ENCODE results near the gene TBC1D22A.

TBC1D22A gene

GRCh38 chr22:47199979-47200272 is 437.5 kb downstream of the TBC1D22A start:
- no peak for ATAC-seq
- TF ChIP-seq CSDC2 (CRISPR knock-in tag; IDR thresholded peaks at IDR 0.05) (no peak), SNAI2 (CRISPR knock-in tag; IDR thresholded peaks at IDR 0.05) (no peak), BACH2 (CRISPR knock-in tag; IDR thresholded peaks at IDR 0.05; ENCODE audit: borderline replicate concordance) (no peak), ZFP3 (CRISPR knock-in tag; IDR thresholded peaks at IDR 0.05) (no peak), ISL1 (CRISPR knock-in tag; IDR thresholded peaks at IDR 0.05) (no peak), RARB (CRISPR knock-in tag; IDR thresholded peaks at IDR 0.05) (no peak), ZNF70 (CRISPR knock-in tag; IDR thresholded peaks at IDR 0.05) (no peak), TSHZ2 (CRISPR knock-in tag; IDR thresholded peaks at IDR 0.05) (no peak), TCF4 (CRISPR knock-in tag; IDR thresholded peaks at IDR 0.05; ENCODE audit: borderline replicate concordance) (no peak), TOX (CRISPR knock-in tag; IDR thresholded peaks at IDR 0.05; ENCODE audit: borderline replicate concordance) (no peak), ZC3H10 (CRISPR knock-in tag; IDR thresholded peaks at IDR 0.05) (no peak)

- TF ChIP-seq CSDC2 (CRISPR knock-in tag; IDR thresholded peaks at IDR 0.05) (no peak), OSR1 (CRISPR knock-in tag; IDR thresholded peaks at IDR 0.05) (no peak), BACH2 (CRISPR knock-in tag; IDR thresholded peaks at IDR 0.05; ENCODE audit: borderline replicate concordance) (no peak), PATZ1 (CRISPR knock-in tag; IDR thresholded peaks at IDR 0.05; ENCODE audit: borderline replicate concordance) (no peak), ARNTL (CRISPR knock-in tag; IDR thresholded peaks at IDR 0.05; ENCODE audit: borderline replicate concordance, low read depth) (no peak), ISL1 (CRISPR knock-in tag; IDR thresholded peaks at IDR 0.05) (no peak)
- no peak for ATAC-seq
These were observed 438.0 kb downstream of the TBC1D22A start for GRCh38 chr22:47200273-47201051.

GRCh38 chr22:47201186-47201995 is 438.9 kb downstream of the TBC1D22A start:
- no peak for TF ChIP-seq TSHZ2 (CRISPR knock-in tag; IDR thresholded peaks at IDR 0.05)
- TF ChIP-seq ESRRG (CRISPR knock-in tag; IDR thresholded peaks at IDR 0.05): no peak
- no peak for TF ChIP-seq RARB (CRISPR knock-in tag; IDR thresholded peaks at IDR 0.05)
- TF ChIP-seq BACH2 (CRISPR knock-in tag; IDR thresholded peaks at IDR 0.05; ENCODE audit: borderline replicate concordance): no peak
- no peak for TF ChIP-seq PPARA (CRISPR knock-in tag; IDR thresholded peaks at IDR 0.05; ENCODE audit: borderline replicate concordance)
- TF ChIP-seq TCF4 (CRISPR knock-in tag; IDR thresholded peaks at IDR 0.05; ENCODE audit: borderline replicate concordance): no peak
- no peak for ATAC-seq

GRCh38 chr22:47201996-47202818 is 439.8 kb downstream of the TBC1D22A start:
- ATAC-seq: no peak
- TF ChIP-seq PPARA (CRISPR knock-in tag; IDR thresholded peaks at IDR 0.05; ENCODE audit: borderline replicate concordance) (no peak), BACH2 (CRISPR knock-in tag; IDR thresholded peaks at IDR 0.05; ENCODE audit: borderline replicate concordance) (no peak), ESRRG (CRISPR knock-in tag; IDR thresholded peaks at IDR 0.05) (no peak), ARNTL (CRISPR knock-in tag; IDR thresholded peaks at IDR 0.05; ENCODE audit: borderline replicate concordance, low read depth) (no peak), PATZ1 (CRISPR knock-in tag; IDR thresholded peaks at IDR 0.05; ENCODE audit: borderline replicate concordance) (no peak), RARB (CRISPR knock-in tag; IDR thresholded peaks at IDR 0.05) (no peak), ZC3H10 (CRISPR knock-in tag; IDR thresholded peaks at IDR 0.05) (no peak), ISL1 (CRISPR knock-in tag; IDR thresholded peaks at IDR 0.05) (no peak), CREB5 (CRISPR knock-in tag; IDR thresholded peaks at IDR 0.05; ENCODE audit: low read depth) (no peak)
